Measurements from ENCODE around the gene MAGEA8.
"Not testable (repeated sequence)": the region's sequence is repeated elsewhere in the genome, so short reads cannot be mapped to it uniquely, and the experiment has no call there.

The MAGEA8 gene, protein sequence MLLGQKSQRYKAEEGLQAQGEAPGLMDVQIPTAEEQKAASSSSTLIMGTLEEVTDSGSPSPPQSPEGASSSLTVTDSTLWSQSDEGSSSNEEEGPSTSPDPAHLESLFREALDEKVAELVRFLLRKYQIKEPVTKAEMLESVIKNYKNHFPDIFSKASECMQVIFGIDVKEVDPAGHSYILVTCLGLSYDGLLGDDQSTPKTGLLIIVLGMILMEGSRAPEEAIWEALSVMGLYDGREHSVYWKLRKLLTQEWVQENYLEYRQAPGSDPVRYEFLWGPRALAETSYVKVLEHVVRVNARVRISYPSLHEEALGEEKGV

DNA sequence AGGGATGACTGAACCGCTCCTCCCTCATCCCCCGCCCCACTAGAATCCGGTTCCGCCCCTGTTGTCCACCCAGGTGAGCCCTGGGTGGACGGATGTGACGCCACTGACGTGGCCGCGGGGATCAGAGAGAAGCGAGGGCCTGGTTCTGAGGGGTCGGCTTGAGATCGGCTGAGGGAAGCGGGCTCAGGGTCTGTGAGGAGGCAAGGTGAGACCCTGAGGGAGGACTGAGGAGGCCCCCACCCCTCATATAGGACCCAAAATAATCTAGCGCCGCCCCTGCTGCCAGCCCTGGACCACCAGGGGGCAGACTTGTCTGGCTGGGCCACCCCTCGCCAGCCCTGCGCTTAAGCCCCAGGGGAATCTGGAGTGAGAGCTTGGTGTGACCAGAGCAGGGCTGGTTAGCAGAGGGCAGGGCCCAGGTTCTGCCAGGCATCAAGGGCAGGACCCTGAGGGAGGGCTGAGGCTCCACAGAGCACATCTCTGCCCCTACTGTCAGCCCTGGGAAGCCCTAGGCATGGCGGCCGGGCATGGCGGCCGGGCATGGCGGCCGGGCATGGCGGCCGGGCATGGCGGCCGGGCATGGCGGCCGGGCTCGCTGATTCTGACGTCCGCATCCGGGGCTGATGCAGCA, at the start of gene MAGEA8:
Gene MAGEA8, plus strand, starts transcription at position 103 of the 631 bp plus-strand sequence. CDS start 3,090 bp downstream, outside the sequence.
- DNase-seq (ENCODE audit: low read depth): no peak

DNA sequence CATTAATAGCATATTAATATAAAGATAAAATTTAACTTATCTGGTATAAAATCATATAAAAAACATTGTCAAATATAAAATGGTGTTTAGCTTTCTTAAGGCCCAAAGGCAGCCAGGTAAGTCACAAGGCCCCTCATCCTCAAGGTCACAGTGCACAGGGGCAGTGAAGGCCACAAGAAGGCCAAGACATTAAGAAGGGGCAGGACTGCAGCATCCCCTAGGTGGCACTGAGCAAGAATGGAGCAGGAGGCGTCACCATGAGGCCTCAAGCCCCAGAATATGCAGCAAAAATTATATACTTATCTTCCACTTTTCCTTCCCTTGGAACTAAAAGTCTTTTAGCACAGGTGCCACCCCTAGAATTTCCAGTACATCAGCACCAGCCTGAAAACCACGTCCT, 49.5 kb upstream of the MAGEA8 start:
- no peak for DNase-seq (ENCODE audit: low read depth)

DNA sequence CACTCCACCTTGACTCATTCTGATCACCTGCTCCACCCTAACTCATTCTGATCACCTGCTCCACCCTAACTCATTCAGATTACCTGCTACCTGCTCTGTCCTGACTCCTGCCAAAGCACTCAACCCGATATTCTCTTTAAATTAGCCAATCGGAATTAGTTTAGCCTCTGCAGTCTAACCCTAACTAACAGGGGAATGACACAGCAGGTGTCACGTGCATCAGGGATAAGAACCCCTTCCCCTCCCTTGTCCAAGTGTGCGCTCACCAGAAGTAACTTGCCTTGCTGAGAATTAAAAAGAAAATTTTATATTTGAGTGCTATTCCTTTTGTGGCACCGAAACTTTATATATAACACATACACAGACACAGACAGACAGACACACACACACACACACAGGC, 44.3 kb upstream of the MAGEA8 start:
- DNase-seq (ENCODE audit: low read depth): not testable (repeated sequence)

DNA sequence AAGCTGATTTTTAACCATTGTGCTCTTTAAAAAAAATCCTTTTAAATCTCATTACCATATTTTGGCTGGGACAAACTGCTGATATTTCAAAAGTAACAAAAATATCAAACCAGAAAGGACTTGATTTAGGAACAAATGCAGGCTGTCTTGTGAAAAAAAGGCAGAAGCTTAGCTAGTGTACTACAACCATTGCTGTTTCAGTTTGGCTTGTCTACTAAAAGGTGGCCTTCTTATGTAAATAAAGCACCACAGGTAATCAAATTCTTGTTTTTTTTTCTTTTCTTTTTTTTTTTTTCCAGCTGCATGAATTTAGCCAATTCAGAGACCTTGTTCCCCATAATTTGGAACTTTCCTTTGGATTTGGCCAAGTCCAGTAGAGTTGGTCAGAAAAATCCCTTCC, 43.8 kb upstream of the MAGEA8 start:
- DNase-seq (ENCODE audit: low read depth): no peak

DNA sequence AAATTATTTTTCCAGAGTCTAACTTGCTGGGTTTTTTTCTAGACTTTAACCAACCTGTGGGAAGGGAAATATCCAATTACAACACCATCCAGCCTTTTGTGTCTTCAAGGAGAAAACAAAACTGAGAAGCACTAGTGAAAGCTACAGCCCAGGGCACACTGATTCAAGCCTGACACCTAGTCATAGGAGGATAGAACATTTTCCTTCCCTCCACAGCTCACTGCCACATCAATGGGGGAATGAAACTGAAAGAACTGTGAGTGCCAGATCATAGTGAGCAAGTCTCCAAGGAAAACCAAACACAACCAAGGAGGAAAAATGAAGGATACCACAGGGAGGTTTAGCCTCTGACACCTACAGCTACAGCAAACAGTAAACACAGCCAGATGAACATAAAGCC, 43.3 kb upstream of the MAGEA8 start:
- DNase-seq (ENCODE audit: low read depth): no peak

DNA sequence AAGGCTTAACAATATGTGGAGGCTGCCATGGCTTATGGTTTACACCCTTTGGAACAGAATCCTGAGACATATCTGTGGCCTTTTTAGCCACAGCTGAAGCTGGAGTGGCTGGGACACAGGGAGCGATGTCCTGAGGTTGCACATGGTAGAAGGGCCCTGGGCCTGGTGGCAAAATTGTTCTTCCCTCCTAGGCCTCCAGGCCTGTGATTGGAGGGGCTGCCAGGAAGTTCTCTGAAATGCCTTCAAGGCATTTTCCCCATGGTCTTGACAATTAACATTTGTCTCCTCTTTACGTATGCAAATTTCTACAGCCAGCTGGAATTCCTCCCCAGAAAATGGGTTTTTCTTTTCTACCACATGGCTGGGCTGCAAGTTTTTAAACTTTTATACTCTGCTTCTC, 39.1 kb upstream of the MAGEA8 start:
- DNase-seq (ENCODE audit: low read depth): no peak

DNA sequence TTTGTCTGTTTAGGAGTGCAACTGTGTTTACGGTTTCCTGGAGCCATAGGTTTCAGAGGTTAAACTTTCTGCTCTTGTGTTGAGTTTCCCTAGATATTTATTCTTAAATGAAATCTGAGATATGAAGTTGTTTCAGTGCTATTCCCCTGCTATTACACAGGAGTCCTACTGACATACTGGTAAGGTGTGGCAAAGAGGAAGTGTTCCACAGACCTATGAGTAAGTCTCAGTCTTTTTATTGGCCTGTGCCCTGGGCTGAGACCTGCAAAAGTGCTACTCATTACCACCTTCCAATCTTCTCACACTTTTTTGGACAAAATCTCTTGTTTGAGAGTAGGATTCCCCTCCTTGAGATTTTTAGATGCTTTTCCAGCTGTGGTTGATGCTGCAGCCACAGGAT, 35.6 kb upstream of the MAGEA8 start:
- no peak for DNase-seq (ENCODE audit: low read depth)

DNA sequence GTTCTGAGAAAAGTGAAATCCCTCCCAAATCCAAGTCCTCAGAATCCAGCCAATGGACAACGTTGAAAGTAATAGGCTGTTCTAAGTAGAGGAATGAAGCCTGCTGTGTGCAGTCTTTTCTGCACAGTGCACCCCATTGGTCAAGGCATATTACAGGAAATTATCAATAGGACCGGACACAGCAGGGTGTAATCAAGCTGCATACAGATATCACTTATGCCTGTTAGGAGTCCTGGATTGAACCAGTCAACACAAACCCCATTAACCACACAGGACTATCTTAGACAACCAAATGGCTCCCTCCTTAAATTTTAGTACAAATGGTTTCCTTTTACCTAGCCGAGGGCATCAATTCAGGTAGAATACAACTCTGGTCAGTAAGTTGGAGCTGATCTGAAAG, 34.2 kb upstream of the MAGEA8 start:
- DNase-seq (ENCODE audit: low read depth): no peak

DNA sequence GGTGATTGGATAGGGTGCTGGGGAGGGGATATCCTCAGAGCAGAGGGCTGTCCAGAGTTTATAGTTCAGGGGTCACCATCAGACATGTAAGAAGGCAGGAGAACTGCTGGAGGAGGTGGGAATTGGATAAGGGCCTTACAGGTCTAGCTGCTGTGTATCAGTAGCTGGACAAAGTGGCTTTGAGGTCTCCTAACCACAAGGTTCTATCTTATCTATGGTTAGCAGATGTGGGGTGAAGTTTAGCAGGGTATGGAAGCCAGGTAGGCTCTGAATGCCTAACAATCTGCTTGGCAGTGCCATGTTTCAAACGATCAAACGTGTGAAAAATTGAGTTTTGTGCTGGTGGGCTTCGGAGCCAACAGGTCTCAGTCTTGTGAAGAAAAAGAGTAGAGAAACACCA, 32.1 kb upstream of the MAGEA8 start:
- DNase-seq (ENCODE audit: low read depth): no peak

DNA sequence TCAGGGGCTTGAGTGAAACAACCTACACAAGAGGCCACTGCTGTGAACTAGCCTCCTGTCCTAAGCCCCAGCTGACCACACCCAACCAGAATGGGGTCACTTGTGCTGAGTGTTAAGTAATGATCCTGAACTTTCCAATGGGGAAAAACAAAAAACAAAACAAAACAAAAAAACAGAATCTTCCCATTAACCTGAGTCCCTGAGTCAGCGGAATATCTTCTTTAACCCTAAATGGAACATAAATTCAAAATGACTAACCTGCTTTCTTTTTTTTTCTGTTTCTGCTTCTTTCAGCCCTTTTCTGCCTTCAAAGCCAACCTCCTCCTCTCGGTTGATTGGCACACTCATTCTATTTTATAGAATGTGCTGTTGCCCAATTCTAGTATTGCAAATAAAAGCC, 31.2 kb upstream of the MAGEA8 start:
- no peak for DNase-seq (ENCODE audit: low read depth)

DNA sequence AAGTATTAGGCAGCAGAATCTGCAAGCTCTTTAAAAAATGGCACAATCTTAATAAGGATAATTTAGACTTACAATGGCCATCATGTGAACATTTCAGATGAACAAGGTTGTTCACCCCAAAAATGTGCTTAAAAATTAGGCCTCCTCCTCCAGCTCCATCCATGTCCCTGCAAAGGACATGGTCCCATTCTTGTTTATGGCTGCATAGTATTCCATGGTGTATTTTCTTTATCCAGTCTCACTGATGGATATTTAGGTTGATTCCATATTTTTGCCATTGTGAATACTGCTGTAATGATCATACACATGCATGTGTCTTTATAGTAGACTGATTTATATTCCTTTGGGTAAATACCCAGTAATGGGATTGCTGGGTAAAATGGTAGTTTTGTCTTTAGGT, 29.1 kb upstream of the MAGEA8 start:
- no peak for DNase-seq (ENCODE audit: low read depth)

DNA sequence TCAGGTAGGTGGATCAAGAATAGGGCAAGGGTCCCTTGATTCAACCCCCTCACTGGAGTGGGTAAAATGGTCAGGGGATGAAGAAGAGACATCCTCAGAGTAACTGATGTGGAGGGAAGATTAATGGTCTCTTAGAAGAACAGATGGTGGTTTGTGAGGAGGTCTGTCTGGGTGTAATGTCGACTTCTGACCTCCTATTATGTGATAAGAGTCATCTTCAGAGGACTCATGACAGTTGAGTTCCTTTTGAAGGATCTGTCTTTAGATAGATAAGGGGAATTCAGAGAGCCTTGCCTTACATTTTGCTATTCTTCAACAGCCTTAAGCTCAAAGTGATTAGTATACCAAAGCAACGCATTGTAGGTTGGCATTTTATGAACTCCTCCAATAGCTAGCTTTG, 27.1 kb upstream of the MAGEA8 start:
- no peak for DNase-seq (ENCODE audit: low read depth)

DNA sequence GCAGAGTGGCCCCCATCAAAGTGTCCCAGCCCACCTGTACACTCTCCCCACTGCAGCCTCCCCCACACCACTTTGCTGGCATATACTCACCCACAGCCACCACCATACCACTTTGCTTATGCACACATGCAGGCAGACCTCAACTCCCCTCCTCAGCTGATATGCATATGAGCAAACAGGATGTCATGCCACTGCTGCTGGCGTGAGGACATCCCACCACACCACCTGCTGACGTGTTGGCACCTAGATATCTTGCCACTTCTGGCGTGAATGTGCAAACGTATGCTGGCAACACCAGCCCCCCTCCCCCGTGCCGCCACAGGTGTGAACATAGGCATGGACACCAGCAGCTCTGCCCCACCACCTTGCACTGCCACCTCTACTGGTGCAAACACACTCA, 22.4 kb upstream of the MAGEA8 start:
- DNase-seq (ENCODE audit: low read depth): no peak

DNA sequence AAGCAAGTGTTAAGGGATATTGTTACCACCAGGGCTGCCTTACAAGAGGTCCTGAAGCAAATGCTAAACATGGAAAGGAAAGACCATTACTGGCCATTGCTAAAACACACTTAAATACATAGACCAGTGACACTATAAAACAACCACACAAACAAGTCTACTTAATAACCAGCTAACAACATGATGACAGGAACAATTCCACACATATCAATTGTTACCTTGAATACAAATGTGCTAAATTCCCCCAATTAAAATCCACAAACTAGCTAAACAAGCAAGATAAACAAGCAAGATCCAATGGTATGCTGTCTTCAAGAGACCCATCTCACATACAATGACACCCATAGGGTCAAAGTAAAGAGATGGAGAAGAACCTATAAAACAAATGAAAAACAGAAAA, 20.5 kb upstream of the MAGEA8 start:
- DNase-seq (ENCODE audit: low read depth): no peak

DNA sequence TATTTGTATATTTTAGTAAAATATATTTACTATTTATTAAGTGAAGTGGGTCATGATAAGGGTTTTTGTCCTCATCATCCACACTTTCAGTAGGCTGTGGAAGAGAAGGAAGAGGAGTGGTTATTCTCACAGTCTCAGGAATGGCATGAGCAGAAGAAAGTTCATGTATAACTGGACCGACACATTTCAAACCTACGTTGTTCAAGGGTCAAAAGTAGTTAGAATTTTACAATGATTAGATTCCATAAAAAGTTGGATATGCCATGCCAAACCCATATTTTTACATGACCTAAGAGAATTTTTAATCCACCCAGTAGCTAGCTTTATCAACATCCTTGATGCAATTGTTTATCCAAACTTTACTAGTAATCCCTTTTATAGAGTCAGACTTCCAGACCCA, 15.6 kb upstream of the MAGEA8 start:
- DNase-seq (ENCODE audit: low read depth): no peak

DNA sequence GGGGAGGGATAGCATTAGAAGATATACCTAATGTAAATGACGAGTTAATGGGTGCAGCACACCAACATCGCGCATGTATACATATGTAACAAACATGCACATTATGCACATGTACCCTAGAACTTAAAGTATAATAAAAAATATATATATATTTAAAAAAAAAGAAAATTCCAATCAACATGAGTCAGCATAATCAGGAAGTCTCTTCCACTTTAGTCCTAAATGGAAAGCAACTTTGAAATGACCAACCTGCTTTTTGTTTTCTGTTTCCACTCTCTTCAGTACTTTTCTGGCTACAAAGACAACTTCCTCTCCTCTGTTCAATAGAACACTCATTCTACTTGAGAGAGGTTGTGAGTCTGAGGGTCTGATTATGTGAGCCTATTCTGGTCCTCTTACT, 13.5 kb upstream of the MAGEA8 start:
- DNase-seq (ENCODE audit: low read depth): no peak

DNA sequence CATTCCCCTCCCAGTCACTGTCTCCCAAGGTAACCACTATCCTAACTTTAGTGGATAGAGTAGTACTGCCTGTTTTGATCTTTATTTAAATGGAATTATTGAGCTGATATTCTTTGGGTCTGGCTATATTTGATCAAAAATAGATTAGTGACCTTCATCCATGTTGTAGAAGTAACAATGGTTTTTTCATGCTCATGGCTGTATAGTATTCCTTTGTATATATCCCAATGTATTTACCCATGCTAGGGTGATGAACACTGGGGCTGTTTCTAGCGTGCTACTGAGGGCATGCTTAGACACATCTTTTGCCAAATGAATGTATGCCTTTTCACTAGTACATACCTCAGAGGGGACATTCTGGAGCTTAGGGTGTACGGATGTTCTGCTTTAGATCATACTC, 10.1 kb upstream of the MAGEA8 start:
- no peak for DNase-seq (ENCODE audit: low read depth)

DNA sequence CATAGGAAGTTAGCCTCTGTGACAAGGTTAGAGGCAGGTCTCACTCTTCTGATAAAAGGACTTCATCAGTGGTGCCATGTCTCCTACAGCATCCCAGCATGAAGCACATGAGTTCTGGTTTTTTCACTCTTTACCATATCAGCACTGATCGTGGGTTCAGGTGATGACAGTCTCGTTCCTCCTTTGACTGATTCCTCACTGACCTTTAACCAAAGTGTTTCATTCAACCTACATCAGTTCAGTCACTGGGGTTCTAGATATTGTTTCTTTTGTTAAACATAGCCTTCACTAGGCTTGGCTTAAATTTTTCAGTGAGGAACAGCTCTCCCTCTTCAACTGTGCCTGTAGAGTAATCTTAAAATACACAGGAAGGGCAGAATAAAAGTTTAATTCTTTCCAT, 9.6 kb upstream of the MAGEA8 start:
- no peak for DNase-seq (ENCODE audit: low read depth)

DNA sequence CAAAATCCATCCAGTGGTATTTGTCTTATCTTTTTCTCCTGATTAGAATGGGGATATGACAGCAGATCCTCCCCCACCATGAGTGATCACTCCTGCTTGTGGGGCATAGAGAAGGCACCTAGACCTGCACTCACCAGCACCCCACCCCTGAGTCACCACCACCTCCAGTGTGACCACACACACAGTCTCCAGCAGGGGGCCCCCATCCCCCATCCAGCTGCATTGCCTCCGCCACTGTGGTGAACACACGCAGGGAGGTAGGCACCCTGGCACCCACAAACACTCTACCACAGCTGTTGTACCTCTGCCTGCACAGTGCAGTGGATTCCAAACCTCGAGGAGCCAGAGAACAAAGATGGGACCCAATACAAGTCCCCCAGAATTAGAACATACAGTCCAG, 9.0 kb upstream of the MAGEA8 start:
- DNase-seq (ENCODE audit: low read depth): no peak

DNA sequence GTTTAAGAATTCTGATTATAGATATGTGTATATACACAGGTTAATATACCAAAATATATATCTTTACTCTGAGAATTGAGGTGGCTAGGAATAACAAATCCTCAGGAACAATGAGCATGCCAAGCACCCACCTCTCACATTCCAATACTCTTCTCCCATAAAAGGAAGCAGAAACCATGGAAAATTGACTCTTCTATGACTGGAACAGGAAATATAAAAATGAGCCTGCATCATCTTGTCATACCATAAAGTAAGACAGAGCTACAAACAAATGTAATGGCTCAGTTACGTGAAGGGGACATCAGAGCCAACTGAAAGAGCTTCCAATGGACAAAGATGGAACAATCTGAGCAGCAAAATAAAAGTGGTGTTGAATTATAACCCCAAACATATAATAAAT, 3.8 kb upstream of the MAGEA8 start:
- DNase-seq (ENCODE audit: low read depth): no peak

DNA sequence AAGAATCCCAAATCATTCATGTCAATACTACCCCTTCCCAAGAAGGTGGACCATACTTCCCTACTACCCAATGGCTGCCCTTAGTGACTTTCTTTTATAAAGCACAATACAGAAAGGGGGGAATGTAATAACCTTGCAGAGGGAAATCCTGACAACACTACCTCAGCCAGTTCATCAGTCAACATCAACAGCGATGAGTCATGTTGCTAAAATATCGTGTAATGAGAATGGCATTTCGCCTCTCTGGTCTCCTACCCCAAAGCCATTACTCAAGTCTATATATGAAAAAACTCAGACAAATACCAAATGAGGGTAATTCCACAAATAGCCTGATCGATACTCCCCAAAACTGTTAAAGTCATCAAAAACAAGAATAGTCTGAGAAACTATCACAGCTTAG, 3.3 kb upstream of the MAGEA8 start:
- peak; percentile 10 for DNase-seq (ENCODE audit: low read depth)

DNA sequence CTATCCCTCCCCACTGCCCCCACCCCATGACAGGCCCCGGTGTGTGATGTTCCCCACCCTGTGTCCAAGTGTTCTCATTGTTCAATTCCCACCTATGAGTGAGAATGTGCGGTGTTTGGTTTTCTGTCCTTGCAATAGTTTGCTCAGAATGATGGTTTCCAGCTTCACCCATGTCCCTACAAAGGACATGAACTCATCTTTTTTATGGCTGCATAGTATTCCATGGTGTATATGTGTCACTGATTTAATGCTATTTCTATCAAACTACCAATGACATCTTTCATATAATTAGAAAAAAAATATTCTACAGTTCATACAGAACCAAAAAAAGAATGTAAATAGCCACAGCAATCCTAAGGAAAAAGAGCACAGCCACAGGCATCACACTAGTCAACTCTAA, 9.8 kb downstream of the MAGEA8 start:
- DNase-seq (ENCODE audit: low read depth): not testable (repeated sequence)

DNA sequence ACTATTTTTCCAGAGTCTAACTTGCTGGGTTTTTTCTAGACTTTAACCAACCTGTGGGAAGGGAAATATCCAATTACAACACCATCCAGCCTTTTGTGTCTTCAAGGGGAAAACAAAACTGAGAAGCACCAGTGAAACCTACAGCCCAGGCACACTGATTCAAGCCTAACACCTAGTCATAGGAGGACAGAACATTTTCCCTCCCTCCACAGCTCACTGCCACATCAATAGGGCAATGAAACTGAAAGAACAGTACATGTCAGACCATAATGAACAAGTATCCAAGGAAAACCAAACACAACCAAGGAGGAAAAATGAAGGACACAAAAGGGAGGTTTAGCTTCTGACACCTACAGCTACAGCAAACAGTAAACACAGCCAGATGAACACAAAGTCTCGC, 17.6 kb downstream of the MAGEA8 start:
- no peak for DNase-seq (ENCODE audit: low read depth)
